AML-193 (cell line): ENCODE results near the gene THAP10.

Source experiments
- DNase-seq, 2 experiments: peaks; one replicate each; lab custom pipeline; 2025; lab: John Stamatoyannopoulos, UW

The THAP10 gene

GRCh38 chr15:70853973-70854665, 38.1 kb downstream of the THAP10 start, which contains the start of gene LARP6:
Gene LARP6, minus strand, starts transcription at chr15:70854157. Its CDS starts 69 bp downstream, at chr15:70854088.
- DNase-seq = no peak

DNA sequence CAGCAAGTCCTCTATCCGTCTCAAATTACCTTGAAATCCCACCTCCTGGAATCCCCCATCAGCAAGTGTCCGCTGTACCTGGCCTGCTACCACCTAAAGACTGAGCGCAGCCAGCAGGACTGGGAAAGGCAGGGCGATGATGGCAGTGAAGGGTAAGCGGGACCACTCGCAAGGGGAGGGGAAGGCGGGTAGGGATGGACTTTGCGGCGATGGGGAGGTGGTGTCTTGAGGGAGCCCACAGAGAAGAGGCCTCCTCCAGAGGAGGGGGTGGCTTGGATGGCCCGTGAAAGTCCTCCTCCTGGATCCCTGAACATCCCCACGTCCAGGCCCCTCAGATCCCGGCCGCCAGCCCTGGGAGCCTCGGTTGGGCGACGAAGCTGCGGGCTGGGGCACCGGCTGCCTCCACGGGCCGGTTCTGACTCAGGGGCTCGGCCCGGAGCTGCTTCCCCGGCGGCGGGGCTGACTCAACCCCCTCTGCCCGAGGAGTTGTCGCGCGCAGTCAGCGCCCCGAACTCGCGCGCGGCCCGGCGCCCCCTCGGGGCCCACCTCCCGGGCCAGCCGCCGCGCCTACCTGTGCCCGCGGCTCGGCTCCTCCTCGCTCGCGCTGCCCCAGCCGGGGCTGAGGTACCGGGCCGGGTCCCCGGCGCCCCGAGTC, 38.8 kb downstream of the THAP10 start:
- DNase-seq = no peak

- DNase-seq = no peak
These were observed 39.5 kb downstream of the THAP10 start for GRCh38 chr15:70852501-70853317.

DNA sequence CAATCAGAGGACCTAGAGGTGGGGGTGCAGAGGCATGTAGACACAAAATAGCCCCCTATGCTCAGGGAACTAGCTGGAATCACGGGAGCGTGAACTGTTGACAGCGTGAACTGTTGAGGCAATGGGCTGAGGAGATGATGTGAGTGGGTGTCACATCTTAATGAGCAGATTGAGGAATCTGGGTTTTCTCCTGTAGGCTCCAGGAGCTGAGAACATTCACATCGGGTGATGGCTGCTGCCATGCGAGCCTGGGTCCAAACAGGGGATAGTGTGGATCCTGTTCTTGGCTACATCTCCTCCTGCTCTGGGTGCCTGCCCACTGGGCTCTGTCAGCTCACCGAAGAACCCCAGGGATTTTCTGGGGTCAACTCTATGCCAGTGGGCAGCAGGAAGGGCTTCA, 40.3 kb downstream of the THAP10 start:
- no peak for DNase-seq

DNA sequence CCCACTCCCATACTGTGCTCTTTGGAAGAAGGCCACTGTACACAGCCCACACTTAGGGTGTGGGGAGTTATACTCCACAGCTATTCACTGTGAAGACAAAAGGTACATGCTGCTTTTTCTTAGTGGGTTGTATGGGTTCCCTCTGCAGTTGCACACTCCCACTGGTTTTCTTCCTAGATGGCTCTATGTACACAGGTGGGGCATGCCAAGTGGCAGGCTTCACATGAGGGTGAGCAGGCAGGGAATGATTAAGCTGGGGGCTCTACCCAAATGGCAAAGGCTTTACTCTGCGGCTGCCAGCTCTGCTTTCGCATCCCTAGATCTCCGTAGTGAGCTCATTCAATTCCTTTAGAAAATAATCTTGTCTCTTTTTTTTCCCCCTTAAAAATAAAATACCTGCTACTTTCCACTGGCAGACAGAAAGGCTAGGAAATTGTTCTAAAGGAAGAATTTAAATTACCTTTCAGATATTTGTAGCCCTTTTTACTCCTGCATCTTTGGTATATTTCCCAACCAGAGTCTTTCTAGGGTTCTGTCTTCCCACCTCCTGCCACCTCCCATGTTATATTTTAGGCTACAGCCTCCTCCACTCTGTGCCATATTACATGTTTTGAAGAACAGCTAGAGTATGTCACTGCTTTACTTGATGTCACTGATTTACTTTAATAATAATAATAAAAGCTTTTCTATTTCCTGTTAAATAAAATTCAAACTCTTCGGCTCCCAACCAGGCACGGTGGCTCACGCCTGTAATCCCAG, 46.5 kb downstream of the THAP10 start:
- DNase-seq = no peak

DNA sequence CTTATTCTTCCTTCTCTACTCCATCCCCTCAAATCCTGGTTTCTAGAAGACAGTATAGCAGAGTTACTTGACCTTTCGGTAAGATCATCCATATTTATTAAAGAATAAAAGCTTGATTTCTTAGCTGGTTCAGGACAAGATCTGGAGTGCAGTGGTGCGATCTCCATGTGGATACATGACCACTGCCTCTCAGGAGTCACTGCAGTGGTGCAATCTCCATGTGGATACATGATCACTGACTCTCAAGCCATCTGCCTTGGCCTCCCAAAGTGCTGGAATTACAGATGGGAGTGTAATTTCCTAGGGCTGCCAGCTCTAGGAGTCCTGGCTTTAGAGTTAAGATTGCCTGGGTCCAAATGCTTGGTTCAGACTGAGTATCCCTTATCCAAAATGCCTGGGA, 54.8 kb downstream of the THAP10 start:
- no peak for DNase-seq

DNA sequence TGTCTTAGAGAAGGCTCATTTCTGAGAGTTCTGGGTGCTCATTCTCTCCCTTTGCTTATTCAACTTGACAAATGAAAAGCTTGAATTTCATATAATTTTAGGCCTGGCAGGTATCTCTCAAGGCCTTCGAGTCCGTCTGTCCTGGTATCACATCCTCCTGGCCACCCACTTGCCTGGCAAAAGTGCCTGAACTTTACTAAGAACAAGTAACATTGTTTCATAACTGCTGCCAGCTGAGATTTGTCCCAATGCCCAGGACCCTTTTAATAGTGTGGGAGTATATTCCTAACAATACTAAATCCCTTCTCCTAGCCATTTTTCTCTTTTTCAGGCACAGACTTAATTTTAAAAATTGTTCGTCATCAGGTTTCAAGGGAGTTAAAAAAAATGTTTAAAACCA, 56.4 kb downstream of the THAP10 start:
- DNase-seq = no peak

GRCh38 chr15:70835415-70835814, 56.8 kb downstream of the THAP10 start:
- DNase-seq = no peak

GRCh38 chr15:70834999-70835398, 57.2 kb downstream of the THAP10 start:
- no peak for DNase-seq

DNA sequence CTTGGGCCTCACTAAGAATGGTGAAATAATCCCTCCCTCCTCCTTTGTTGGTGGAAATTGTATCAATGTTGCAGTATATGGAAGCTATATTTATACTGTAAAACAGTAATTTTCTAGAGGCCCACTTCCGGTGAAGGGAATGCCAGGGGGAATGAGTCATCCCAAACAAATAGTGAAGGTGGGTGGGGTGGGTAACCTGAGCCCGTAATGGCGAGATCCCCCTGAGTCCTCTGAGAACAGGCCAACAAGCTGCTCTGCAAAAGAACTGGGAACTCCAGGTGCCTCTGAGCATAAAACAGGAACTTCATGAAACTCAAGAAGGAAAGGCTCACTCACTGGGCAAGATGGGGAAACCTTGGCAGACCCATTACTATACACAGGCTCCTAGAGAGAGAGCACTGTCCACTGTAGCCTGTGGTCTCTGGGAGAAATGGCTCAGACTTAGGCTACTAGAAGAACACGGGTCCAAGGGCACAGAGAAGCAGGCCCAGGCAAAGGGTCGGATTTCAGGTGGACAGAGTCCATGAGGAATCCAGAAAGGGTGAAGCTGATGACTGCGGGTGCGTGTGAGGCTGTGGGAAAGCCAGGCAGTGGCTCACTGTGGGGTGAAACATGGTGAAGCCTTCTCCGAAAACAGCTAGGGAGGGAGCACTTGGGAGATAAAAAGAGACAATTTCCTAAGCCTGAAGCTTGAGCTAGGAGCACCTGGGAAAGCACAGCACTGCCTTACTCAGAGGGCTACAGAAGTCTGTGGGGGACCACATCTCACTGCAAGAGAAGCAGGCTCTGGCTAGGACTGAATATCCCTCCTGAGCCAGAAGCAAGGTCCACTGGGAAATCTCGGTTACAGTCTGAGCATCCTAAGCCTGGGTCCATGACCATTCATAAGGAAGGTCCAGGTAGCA, 58.1 kb downstream of the THAP10 start:
- no peak for DNase-seq

DNA sequence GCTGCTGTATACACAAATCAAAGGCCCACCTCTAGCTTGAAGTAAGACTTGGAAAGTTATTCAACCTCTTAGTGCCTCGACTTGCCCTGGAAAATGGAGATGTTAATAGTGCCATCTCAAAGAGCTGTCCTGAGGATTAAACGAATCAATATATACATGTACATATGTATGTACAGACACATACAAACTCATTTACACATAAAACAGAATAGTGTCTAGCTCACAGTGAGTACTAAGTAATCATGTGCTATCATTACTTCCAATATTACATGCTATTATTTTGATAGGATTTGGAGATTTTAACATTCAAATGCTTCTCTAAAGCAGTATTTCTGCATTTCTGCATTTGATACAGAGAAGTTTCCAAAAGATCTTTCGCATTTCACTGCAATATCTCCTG, 58.8 kb downstream of the THAP10 start:
- DNase-seq = no peak

DNA sequence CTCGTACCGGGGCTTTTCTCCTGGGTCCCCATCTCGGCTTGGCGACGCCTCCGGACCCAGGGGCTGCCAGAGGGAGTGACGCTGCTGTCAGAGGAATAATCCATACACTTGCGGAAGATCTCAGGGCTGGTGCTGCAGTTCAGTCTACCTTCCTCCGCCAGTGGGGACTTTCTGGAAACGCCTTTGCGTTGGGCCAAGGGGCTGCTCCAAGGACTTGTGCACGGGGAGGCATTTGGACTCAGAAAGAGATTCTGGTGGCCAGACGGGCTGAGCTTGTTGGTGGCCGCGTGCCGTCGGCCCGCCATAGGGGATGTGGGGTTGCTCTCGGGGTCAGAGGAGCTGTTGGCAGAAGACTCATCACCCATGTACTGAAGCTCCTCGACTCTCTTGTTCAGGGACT, 60.1 kb downstream of the THAP10 start:
- DNase-seq = no peak
